ENCODE results near the gene PXT1. TPM values are rescaled to one million over a fixed set of nuclear protein-coding genes. Genes with fewer than 3 reads are reported as not detected.
A peak's percentile ranks its signal among the peaks of the same experiment; 100 is the strongest.
"Not testable (repeated sequence)": the region's sequence is repeated elsewhere in the genome, so short reads cannot be mapped to it uniquely, and the experiment has no call there.

PXT1 gene
- total RNA-seq, 1 donor from 2014 or later: 0.13 TPM

- no peak for DNase-seq (ENCODE audit: low read depth in 2 of 2)
These were observed 73.5 kb downstream of the PXT1 start for GRCh38 chr6:36368921-36369865.

GRCh38 chr6:36368421-36368820 is 74.2 kb downstream of the PXT1 start:
- DNase-seq (ENCODE audit: low read depth in 2 of 2): no peak

GRCh38 chr6:36367743-36368142 is 74.9 kb downstream of the PXT1 start:
- no peak for DNase-seq (ENCODE audit: low read depth in 2 of 2)

- peak in 1 of 2 donors; percentile 50 for DNase-seq (ENCODE audit: low read depth in 2 of 2)
These were observed 77.8 kb downstream of the PXT1 start for GRCh38 chr6:36364669-36365479.

GRCh38 chr6:36364061-36364635 is 78.5 kb downstream of the PXT1 start:
- not testable (repeated sequence) for DNase-seq (ENCODE audit: low read depth in 2 of 2)

- not testable (repeated sequence) for DNase-seq (ENCODE audit: low read depth in 2 of 2)
These were observed 79.3 kb downstream of the PXT1 start for GRCh38 chr6:36363371-36363752.

- DNase-seq (ENCODE audit: low read depth in 2 of 2): no peak
These were observed 79.9 kb downstream of the PXT1 start for GRCh38 chr6:36362551-36363370.

GRCh38 chr6:36361071-36361470 is 81.6 kb downstream of the PXT1 start:
- DNase-seq (ENCODE audit: low read depth in 2 of 2): no peak

- DNase-seq (ENCODE audit: low read depth in 2 of 2): peak; percentile 43 to 74
These were observed 82.2 kb downstream of the PXT1 start for GRCh38 chr6:36360241-36361054.

GRCh38 chr6:36358226-36358915 is 84.3 kb downstream of the PXT1 start:
- peak; percentile 27 to 60 for DNase-seq (ENCODE audit: low read depth in 2 of 2)

GRCh38 chr6:36357872-36358225 is 84.8 kb downstream of the PXT1 start:
- DNase-seq (ENCODE audit: low read depth in 2 of 2): no peak

GRCh38 chr6:36355819-36356218 is 86.8 kb downstream of the PXT1 start:
- no peak for DNase-seq (ENCODE audit: low read depth in 2 of 2)

GRCh38 chr6:36353411-36353915 is 89.2 kb downstream of the PXT1 start:
- DNase-seq (ENCODE audit: low read depth in 2 of 2): peak in 1 of 2 donors; percentile 48

- no peak for DNase-seq (ENCODE audit: low read depth in 2 of 2)
These were observed 90.0 kb downstream of the PXT1 start for GRCh38 chr6:36352477-36353157.

- DNase-seq (ENCODE audit: low read depth in 2 of 2): peak in 1 of 2 donors; percentile 91
These were observed 91.7 kb downstream of the PXT1 start for GRCh38 chr6:36350681-36351571.

GRCh38 chr6:36350082-36350481 is 92.6 kb downstream of the PXT1 start:
- DNase-seq (ENCODE audit: low read depth in 2 of 2): peak in 1 of 2 donors; percentile 90

GRCh38 chr6:36349240-36349639 is 93.4 kb downstream of the PXT1 start:
- DNase-seq (ENCODE audit: low read depth in 2 of 2): peak in 1 of 2 donors; percentile 26

- no peak for DNase-seq (ENCODE audit: low read depth in 2 of 2)
These were observed 95.0 kb downstream of the PXT1 start for GRCh38 chr6:36347621-36348020.

All from dermis microvascular lymphatic vessel endothelial cell (primary cell).